HG03521 (cell line): ENCODE results near the gene LRP1.

ENCODE experiments used
- ATAC-seq: cut with Tn5 transposase; IDR thresholded peaks from one replicate; pipeline ENCODE4 v1.9.1; 2021; ENCODE audit warnings: mild to moderate bottlenecking, moderate library complexity; ENCODE audit not compliant: unreplicated experiment

The LRP1 gene

DNA sequence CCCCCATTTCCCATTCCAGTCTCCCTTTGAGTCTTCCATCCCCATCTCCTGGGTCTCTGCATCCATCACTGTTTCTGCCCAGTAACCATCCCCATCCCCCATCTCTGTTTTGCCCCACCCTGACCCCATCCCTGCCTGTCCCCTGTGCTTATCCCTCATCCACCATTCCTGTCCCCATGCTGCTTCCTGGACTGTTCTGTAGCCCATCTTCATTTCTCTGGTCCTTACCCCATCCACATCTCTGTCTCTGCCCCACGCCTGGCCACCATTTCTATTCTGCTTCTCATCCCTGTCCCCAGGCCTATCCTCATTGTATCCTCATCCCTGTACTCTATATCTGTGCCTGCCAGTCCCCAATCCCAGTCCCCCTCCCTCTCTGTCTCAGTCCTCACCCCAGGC lies 92.5 kb downstream of the LRP1 start:
- no peak for ATAC-seq

DNA sequence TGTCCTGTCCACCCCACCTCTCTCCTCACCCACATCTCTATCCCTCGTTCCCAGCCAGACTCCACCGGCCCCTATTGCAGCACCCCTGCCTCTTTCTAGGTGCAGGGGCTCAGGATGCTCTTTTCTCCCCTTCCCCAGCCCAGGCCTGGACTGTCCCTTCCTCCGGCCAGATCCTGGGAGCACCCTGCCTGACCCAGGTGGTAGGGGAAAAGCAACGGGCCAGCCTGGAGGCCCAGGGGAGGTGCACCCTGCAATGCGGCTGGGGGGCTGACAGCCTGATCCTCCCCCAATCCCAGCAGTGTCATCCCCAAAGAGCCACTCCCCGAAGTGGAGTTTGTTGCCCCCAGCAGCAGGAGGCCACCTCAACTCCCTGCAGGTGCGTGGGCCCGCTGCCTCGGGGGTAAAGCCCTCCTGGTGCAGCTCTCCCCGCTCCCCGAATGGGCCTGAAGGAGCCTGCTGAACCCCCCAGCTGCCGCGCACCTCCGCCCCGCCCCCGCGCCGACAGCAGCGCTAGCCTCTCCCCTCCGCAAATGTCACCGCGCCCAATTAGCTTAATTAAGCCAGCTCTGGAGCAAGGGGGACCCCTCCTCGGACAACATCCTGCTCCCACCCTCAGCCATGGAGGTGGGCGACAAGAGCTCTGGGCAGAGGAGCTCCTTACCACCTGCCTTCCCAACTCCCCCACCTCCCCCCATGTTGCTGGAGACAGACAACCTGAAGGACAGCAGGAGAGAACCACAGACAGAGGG lies 93.1 kb downstream of the LRP1 start:
- ATAC-seq: no peak

DNA sequence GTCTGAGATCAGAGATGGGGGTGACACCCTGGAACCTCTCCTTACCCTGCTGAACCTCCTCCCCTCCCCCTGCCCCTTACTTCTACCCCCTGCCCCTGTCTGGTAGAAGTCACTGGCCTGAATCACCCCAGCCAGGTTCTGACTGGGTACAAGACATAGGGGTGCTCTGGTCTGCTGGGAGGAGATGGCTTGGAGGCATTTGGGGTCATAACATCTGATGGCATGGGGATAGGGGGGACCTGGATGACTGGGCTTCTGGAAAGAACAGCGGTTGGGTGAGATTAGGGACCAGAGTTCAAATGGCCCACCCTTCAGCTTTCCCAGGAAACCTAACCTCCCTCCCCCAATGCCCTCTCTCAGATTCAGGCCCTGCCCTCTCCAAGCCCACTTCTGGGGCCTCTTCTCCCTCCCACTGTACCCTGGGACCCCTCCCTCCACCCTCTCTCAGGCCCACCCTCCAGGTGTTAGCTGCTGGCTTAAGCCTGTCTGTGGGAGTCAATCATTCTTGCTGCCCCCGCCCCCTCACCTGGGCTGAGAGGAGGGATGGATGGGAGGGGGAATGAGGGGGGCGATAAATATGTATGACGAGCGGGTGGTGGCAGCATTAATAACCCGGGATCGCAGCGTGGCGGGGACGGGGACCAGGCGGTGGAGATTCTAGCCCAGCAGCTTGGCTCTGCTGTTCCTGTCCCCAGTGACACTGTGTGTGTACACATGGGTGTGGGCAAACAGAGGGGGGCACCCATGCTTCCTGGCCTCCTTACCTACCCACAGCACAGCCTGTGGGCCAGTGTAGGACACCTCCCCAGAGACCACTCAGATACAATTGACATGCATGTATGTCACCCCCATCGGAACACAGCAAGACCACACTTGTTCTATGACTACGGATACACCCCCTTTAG lies 94.3 kb downstream of the LRP1 start:
- ATAC-seq: no peak

- ATAC-seq: no peak
Measured at GRCh38 chr12:57223191-57224165, 95.2 kb downstream of the LRP1 start.

- ATAC-seq: no peak
Measured at GRCh38 chr12:57224278-57224972, 96.1 kb downstream of the LRP1 start.

DNA sequence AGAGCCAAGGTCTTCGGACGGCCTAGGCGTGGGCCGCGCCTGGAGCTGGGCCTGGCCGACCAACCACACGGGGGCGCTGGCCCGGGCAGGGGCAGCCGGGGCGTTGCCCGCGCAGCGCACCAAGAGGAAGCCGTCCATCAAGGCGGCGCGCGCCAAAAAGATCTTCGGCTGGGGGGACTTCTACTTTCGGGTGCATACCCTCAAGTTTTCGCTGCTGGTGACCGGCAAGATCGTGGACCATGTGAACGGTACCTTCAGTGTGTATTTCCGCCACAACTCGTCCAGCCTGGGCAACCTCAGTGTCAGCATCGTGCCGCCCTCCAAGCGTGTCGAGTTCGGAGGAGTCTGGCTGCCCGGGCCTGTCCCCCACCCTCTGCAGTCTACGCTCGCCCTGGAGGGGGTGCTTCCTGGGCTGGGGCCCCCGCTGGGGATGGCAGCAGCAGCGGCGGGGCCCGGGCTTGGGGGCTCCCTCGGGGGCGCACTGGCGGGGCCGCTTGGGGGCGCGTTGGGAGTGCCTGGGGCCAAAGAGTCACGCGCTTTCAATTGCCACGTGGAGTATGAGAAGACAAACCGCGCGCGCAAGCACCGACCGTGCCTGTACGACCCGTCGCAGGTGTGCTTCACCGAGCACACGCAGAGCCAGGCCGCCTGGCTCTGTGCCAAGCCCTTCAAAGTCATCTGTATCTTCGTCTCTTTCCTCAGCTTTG lies 96.8 kb downstream of the LRP1 start:
- no peak for ATAC-seq

DNA sequence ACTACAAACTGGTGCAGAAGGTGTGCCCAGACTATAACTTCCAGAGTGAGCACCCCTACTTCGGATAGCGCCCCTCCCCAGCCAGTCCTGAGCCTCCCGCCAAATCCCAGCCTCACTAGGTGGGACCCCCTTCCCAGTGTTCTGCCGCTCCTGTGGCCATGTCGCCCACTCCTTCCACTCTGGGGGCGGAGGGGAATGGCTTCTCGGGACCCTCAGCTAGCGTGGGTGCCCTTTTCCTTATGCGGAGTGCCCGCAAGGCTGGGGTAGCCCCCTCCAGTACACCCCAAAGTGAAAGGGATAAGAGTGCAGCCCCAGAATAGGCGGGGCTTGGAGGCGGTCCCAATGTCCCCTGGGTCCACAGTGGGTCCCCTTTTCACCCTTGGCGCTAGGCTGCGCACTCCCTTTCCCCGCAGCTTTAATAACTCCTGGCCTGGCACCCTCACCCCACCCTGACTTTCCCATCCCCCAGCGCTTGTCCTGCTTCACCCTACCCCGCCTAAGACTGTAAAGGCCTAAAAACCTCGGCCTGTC lies 97.5 kb downstream of the LRP1 start:
- no peak for ATAC-seq

- no peak for ATAC-seq
Measured at GRCh38 chr12:57226588-57227314, 98.5 kb downstream of the LRP1 start.

- no peak for ATAC-seq
Measured at GRCh38 chr12:57227315-57228115, 99.2 kb downstream of the LRP1 start.

DNA sequence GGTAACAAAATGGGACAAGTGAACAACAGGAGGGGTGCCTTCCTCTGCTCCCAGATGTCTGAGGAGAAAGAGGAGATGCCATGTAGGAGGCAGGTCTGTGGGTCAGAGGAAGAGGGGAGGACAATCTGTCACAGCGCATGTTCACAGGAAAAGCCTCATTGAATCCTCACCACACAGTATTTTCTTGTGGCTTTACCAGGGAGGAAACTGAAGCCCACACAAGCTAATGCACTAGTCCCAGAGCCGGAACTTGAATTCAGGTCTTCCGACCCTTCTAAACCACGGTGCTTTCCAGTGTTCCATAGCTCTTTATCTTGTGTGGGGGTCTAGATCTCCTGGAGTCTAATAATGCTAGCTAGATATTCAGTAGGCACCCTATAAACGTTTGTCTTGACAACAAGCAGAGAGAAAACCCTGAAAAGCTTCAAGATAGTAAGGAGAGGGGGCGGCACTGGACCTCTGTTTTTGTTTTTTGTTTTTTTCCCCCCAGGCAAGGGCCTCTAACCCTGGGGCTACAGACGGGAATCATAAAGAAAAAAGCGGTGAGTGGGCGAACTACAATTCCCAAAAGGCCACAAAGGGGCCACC lies 100.9 kb downstream of the LRP1 start:
- no peak for ATAC-seq

DNA sequence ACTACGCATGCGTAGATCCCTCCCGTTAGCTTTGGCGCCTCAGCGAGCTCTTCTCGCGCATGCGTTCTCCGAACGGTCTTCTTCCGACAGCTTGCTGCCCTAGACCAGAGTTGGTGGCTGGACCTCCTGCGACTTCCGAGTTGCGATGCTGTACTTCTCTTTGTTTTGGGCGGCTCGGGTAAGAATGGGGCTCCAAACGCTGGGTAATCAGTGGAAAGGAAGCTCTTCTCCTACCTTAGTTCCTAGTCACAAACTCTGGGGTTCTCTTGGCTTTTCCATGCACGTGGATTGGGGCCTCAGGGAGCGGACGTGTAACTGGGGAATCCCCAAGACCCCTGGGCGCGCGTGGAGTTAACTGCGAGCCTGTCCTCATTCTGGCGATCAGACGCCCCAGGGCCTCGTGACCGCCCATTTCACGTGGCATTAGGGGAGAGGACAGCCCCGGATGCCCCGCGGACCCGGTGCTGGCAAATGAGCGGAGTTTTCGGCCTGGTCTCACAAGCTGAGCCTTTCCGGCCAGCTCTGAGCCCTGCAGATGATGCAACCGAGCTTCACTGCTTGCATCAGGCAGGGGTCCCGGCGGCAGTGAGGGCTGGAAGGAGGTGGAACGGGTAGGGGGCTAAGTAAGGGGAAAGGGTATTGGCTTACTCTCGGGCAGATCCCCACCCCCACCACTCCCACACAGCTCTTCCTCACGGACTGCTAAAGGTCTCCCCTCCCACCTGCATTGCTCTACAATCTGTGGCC lies 101.5 kb downstream of the LRP1 start, which contains the start of gene SHMT2:
SHMT2 (plus strand) TSS at position 78 of the 747 bp plus-strand sequence; CDS start at position 146, 68 bp downstream.
- peak; percentile 56 for ATAC-seq

DNA sequence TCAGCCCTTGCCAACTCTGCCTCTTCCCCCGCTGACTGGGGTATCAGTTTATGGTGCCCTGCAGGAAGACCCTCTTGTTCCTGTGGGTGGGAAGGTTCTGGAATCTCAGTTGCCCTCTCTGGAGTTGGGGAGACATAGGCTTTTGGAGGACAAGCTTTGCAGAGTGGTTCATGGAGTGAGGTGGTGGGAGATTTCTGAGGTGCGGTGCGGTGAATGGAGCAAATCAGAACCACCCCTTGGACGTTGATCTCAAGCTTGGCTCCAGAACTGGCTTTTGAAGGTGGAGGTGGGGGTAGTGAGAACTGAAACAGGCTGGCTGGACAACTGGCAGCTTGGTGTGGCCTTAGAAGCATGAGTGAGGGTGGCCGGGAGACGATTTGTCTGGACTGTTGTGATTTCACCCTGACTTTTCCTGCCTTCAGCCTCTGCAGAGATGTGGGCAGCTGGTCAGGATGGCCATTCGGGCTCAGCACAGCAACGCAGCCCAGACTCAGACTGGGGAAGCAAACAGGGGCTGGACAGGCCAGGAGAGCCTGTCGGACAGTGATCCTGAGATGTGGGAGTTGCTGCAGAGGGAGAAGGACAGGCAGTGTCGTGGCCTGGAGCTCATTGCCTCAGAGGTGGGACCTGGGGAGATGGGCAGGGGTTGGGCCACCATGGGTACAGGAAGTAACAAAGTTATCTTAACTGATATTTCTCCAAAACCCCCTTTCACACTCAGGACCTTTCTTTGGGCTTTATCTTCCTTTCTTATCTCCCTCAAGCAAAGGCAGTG lies 102.3 kb downstream of the LRP1 start:
- ATAC-seq: no peak

GRCh38 chr12:57231276-57232021 lies 103.2 kb downstream of the LRP1 start:
- ATAC-seq: no peak

GRCh38 chr12:57232156-57232756 lies 104.0 kb downstream of the LRP1 start:
- ATAC-seq: no peak
